SK-N-SH treated with all-trans-retinoic acid at 6 μM for 48 hours (cell line): ENCODE measurements around the gene ELFN1.

Experiments used
- ATAC-seq: fragments of 200-7000 bp; cut with Tn5 transposase; 3 replicates; pipeline ENCODE4 v1.9.1; 2020; ENCODE audit warnings: mild to moderate bottlenecking, moderate library complexity
- ARNTL ChIP-seq: fragments of 450-650 bp; formaldehyde crosslinking; IDR thresholded peaks from 2 replicates; pipeline ENCODE4 v1.5.0; 2020; ENCODE audit warnings: low read depth, mild to moderate bottlenecking, moderate library complexity, borderline replicate concordance
- CREB5 ChIP-seq: fragments of 250-450 bp; sonication (Bioruptor Pico); IDR thresholded peaks from 2 replicates; pipeline ENCODE4 v1.5.1; 2020; ENCODE audit warnings: low read depth, mild to moderate bottlenecking, moderate library complexity
- CSDC2 ChIP-seq: fragments of 250-450 bp; sonication (Bioruptor Pico); IDR thresholded peaks from 2 replicates; pipeline ENCODE4 v1.5.0; 2020; ENCODE audit warnings: mild to moderate bottlenecking, moderate library complexity
- CSRNP3 ChIP-seq: fragments of 250-450 bp; sonication (Bioruptor Pico); IDR thresholded peaks from 2 replicates; pipeline ENCODE4 v1.5.1; 2021; ENCODE audit warnings: mild to moderate bottlenecking, moderate library complexity
- GLIS3 ChIP-seq: fragments of 250-450 bp; sonication (Bioruptor Pico); IDR thresholded peaks from 2 replicates; pipeline ENCODE4 v1.5.0; 2020; ENCODE audit warnings: mild to moderate bottlenecking, moderate library complexity
- ISL1 ChIP-seq: fragments of 250-450 bp; sonication (Bioruptor Pico); IDR thresholded peaks from 2 replicates; pipeline ENCODE4 v2.1.2; 2022; ENCODE audit warnings: mild to moderate bottlenecking, moderate library complexity
- OSR1 ChIP-seq: fragments of 250-450 bp; sonication (Bioruptor Pico); IDR thresholded peaks from 2 replicates; pipeline ENCODE4 v1.8.0; 2022; ENCODE audit warnings: moderate library complexity, mild to moderate bottlenecking, inconsistent platforms
- PATZ1 ChIP-seq: fragments of 250-450 bp; sonication (Bioruptor Pico); IDR thresholded peaks from 2 replicates; pipeline ENCODE4 v1.8.0; 2020; ENCODE audit warnings: mild to moderate bottlenecking, moderate library complexity, borderline replicate concordance
- POU6F1 ChIP-seq: fragments of 250-450 bp; sonication (Bioruptor Pico); IDR thresholded peaks from 2 replicates; pipeline ENCODE4 v1.8.0; 2021; ENCODE audit warnings: low read depth, mild to moderate bottlenecking, moderate library complexity, borderline replicate concordance
- RARB ChIP-seq: fragments of 250-450 bp; sonication (Bioruptor Pico); IDR thresholded peaks from 2 replicates; pipeline ENCODE4 v1.8.0; 2021; ENCODE audit warnings: mild to moderate bottlenecking, moderate library complexity
- SNAI2 ChIP-seq: fragments of 250-450 bp; sonication (Bioruptor Pico); IDR thresholded peaks from 2 replicates; pipeline ENCODE4 v1.5.0; 2020; ENCODE audit warnings: mild to moderate bottlenecking, moderate library complexity
- TCF4 ChIP-seq: fragments of 250-450 bp; sonication (Bioruptor Pico); IDR thresholded peaks from 2 replicates; pipeline ENCODE4 v1.8.0; 2021; ENCODE audit warnings: mild to moderate bottlenecking, moderate library complexity, borderline replicate concordance
- TOX ChIP-seq: fragments of 250-450 bp; sonication (Bioruptor Pico); IDR thresholded peaks from 2 replicates; pipeline ENCODE4 v1.8.0; 2021; ENCODE audit warnings: mild to moderate bottlenecking, moderate library complexity, borderline replicate concordance
- TSHZ2 ChIP-seq: fragments of 250-450 bp; sonication (Bioruptor Pico); IDR thresholded peaks from 2 replicates; pipeline ENCODE4 v1.5.0; 2020; ENCODE audit warnings: mild to moderate bottlenecking, moderate library complexity
- ZC3H10 ChIP-seq: fragments of 250-450 bp; sonication (Bioruptor Pico); IDR thresholded peaks from 2 replicates; pipeline ENCODE4 v1.5.1; 2021; ENCODE audit warnings: mild to moderate bottlenecking, moderate library complexity
- ZFP3 ChIP-seq: fragments of 250-450 bp; sonication (Bioruptor Pico); IDR thresholded peaks from 2 replicates; pipeline ENCODE4 v1.5.0; 2020; ENCODE audit warnings: mild to moderate bottlenecking, moderate library complexity
- ZFP30 ChIP-seq: fragments of 450-650 bp; formaldehyde crosslinking; IDR thresholded peaks from 2 replicates; pipeline ENCODE4 v1.5.0; 2022; ENCODE audit warnings: mild to moderate bottlenecking, moderate library complexity
- ZNF565 ChIP-seq: fragments of 450-650 bp; formaldehyde crosslinking; conservative IDR thresholded peaks from 2 replicates; pipeline ENCODE4 v1.5.0; 2020; ENCODE audit warnings: low read depth, mild to moderate bottlenecking, moderate library complexity
- ZNF8 ChIP-seq: fragments of 450-650 bp; formaldehyde crosslinking; IDR thresholded peaks from 2 replicates; pipeline ENCODE4 v1.5.0; 2020; ENCODE audit warnings: mild to moderate bottlenecking, moderate library complexity

The ELFN1 gene

GRCh38 chr7:1622441-1622840 lies 47.6 kb upstream of the ELFN1 start:
- no peak for TF ChIP-seq ISL1 (CRISPR knock-in tag)
- no peak for TF ChIP-seq TSHZ2
- TF ChIP-seq ZFP30, result no peak
- TF ChIP-seq ZNF565, result no peak
- TF ChIP-seq TOX (CRISPR knock-in tag), result no peak
- no peak for TF ChIP-seq ZFP3
- no peak for TF ChIP-seq SNAI2 (CRISPR knock-in tag)
- TF ChIP-seq POU6F1 (CRISPR knock-in tag), result no peak
- TF ChIP-seq GLIS3 (CRISPR knock-in tag), result no peak
- no peak for TF ChIP-seq PATZ1 (CRISPR knock-in tag)
- no peak for TF ChIP-seq CSDC2 (CRISPR knock-in tag)
- no peak for TF ChIP-seq ARNTL
- no peak for TF ChIP-seq ZC3H10
- no peak for TF ChIP-seq OSR1 (CRISPR knock-in tag)
- TF ChIP-seq CREB5 (CRISPR knock-in tag), result no peak
- no peak for ATAC-seq

GRCh38 chr7:1623810-1624209 lies 46.3 kb upstream of the ELFN1 start:
- ATAC-seq, result no peak; the same call in 2 of the 3 replicates
- TF ChIP-seq POU6F1 (CRISPR knock-in tag) (no peak), RARB (CRISPR knock-in tag) (no peak), TOX (CRISPR knock-in tag) (no peak), OSR1 (CRISPR knock-in tag) (no peak), ZFP30 (no peak), GLIS3 (CRISPR knock-in tag) (no peak)
- TF ChIP-seq, all 23 proteins: peak for 0

GRCh38 chr7:1624999-1625927 lies 44.8 kb upstream of the ELFN1 start:
- ATAC-seq, result peak; percentile 19; the same call in 1 of the 3 replicates
- TF ChIP-seq TOX (CRISPR knock-in tag), result no peak
- TF ChIP-seq CSRNP3 (CRISPR knock-in tag), result no peak
- no peak for TF ChIP-seq RARB (CRISPR knock-in tag)
- TF ChIP-seq ZNF8, result no peak
- TF ChIP-seq ARNTL, result no peak
- TF ChIP-seq GLIS3 (CRISPR knock-in tag), result no peak
- no peak for TF ChIP-seq ZFP3
- TF ChIP-seq ISL1 (CRISPR knock-in tag), result no peak
- TF ChIP-seq PATZ1 (CRISPR knock-in tag), result no peak
- TF ChIP-seq ZNF565, result no peak
- no peak for TF ChIP-seq TCF4
- TF ChIP-seq TSHZ2, result no peak
- TF ChIP-seq ZC3H10, result no peak
